ENCODE measurements around the gene ACSBG1. TPM values are rescaled to one million over a fixed set of nuclear protein-coding genes. Genes with fewer than 3 reads are reported as not detected.

ACSBG1 gene
- total and polyA plus RNA-seq, 2 of the 8 experiments (the other 6 are each of a cell fraction or from before 2014, with no cell fraction given): 5.4 to 7.1 TPM

DNA sequence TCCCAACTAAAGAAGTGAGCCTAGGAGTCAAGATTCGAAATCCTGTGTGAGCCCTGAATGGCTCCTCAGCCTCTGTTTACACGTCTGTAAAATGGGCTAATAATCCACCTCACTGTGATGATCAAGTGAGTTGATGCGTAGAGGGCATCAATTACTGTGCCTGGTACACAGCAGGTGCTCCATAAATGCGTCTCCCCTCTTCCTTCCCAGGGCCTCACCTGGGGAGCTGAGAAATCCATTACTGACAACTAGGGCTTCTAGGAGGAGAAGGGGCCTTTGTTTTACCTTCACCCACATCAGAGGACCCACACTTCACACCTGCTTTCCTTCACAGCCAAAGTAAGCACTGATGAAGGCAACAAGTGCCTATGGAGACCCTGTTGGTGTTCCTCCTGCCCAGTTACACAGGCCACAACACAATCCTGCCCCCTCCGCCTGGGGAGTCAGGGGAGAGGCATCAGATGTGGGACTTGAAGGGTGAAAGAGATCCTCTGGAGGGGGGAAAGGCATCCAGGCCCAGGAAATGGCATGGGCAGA lies 104.5 kb downstream of the ACSBG1 start:
- H3K9ac ChIP-seq (replicated peaks in 1 of 4; ENCODE audit: extremely low read depth in 1 of 4, low read depth in 3 of 4, low read length in 3 of 4): no peak overlapping the region
- ChIA-PET POLR2A (ENCODE audit: partially characterized antibody) (interaction anchor here (1.3 to 1.7 kb wide), 2 partner anchors 7 to 9 kb away, joined by 7 to 9 read pairs; no protein-coding TSS in a partner anchor), CTCF (ENCODE audit: partially characterized antibody) (interaction anchor here (0.8 to 6.8 kb wide), 20 partner anchors 9 to 171 kb away, joined by 3 to 64 read pairs (median 4); no protein-coding TSS in a partner anchor)
- no peak overlapping the region for H4K8ac ChIP-seq (ENCODE audit: extremely low read depth, insufficient read depth, low read length)
- FAIRE-seq (no peak), DNase-seq (ENCODE audit: low read depth in 1 of 2, low spot score in 2 of 2) (no peak)
- no peak overlapping the region for H2BK20ac ChIP-seq (ENCODE audit: low read length)
- H3K4me2 ChIP-seq (ENCODE audit: insufficient read depth in 1 of 2, low read depth in 2 of 2, low read length in 2 of 2): peak overlapping the region; percentile 66 to 75; a peak in 2 of 4 replicates
- no peak overlapping the region for H4K5ac ChIP-seq (ENCODE audit: insufficient read length, low read depth, low read length)
- TF ChIP-seq KDM1A (IDR thresholded peaks at IDR 0.05; ENCODE audit: borderline replicate concordance, low read length) (peak; percentile 79), SP2 (IDR thresholded peaks at IDR 0.05; ENCODE audit: low read length) (no peak), CBX8 (IDR thresholded peaks at IDR 0.05; ENCODE audit: borderline replicate concordance, low read depth, low read length) (no peak), SIN3A (conservative IDR thresholded peaks at IDR 0.05 in 1 of 2, IDR thresholded peaks at IDR 0.05 in 1 of 2; ENCODE audit: low read depth in 1 of 2, low read length in 2 of 2) (no peak)
- TF ChIP-seq, protein P1, sequence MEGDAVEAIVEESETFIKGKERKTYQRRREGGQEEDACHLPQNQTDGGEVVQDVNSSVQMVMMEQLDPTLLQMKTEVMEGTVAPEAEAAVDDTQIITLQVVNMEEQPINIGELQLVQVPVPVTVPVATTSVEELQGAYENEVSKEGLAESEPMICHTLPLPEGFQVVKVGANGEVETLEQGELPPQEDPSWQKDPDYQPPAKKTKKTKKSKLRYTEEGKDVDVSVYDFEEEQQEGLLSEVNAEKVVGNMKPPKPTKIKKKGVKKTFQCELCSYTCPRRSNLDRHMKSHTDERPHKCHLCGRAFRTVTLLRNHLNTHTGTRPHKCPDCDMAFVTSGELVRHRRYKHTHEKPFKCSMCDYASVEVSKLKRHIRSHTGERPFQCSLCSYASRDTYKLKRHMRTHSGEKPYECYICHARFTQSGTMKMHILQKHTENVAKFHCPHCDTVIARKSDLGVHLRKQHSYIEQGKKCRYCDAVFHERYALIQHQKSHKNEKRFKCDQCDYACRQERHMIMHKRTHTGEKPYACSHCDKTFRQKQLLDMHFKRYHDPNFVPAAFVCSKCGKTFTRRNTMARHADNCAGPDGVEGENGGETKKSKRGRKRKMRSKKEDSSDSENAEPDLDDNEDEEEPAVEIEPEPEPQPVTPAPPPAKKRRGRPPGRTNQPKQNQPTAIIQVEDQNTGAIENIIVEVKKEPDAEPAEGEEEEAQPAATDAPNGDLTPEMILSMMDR (IDR thresholded peaks at IDR 0.05; ENCODE audit: control extremely low read depth in 1 of 3, insufficient read depth in 1 of 3, low read depth in 1 of 3, low read length in 3 of 3): no peak
- H4K20me1 ChIP-seq (replicated peaks in 1 of 2; ENCODE audit: control insufficient read depth in 1 of 2, insufficient read depth in 2 of 2, low read length in 2 of 2): peaks cover 0 to 2% of the 10 kb centered on the region in 2 experiments
- H3K23me2 ChIP-seq (ENCODE audit: low read depth, low read length): peaks cover 12% of the 10 kb centered on the region
- peaks cover 0 to 21% (median 14%) of the 10 kb centered on the region in 4 experiments; a peak in 6 of 7 replicates for H3K4me1 ChIP-seq (replicated peaks in 1 of 4; ENCODE audit: control insufficient read depth in 3 of 4, insufficient read depth in 4 of 4, low read length in 3 of 4)
- H2BK15ac ChIP-seq (ENCODE audit: low read length): 0 out of 2 replicates have a peak overlapping the region, but pooled peaks have one; percentile 93
- no peak overlapping the region for H3K56ac ChIP-seq (replicated peaks; ENCODE audit: insufficient read length, low read depth, low read length)
- H2BK12ac ChIP-seq (ENCODE audit: low read depth, low read length): no peak overlapping the region
- no peak overlapping the region for H2AFZ ChIP-seq (ENCODE audit: low read length)
- no peak overlapping the region for H3K18ac ChIP-seq (ENCODE audit: extremely low read depth, low read length)
- no peak overlapping the region for H2AK5ac ChIP-seq (ENCODE audit: low read depth, low read length)
- no peaks in the 10 kb centered on the region; a peak in 1 of 7 replicates for H3K27me3 ChIP-seq (replicated peaks in 1 of 4; ENCODE audit: control insufficient read depth in 3 of 4, extremely low read depth in 1 of 4, insufficient read depth in 3 of 4, low read length in 3 of 4)
- no peak overlapping the region for H2BK5ac ChIP-seq (ENCODE audit: low read depth, low read length)
- no peaks in the 10 kb centered on the region for H3K36me3 ChIP-seq (ENCODE audit: control insufficient read depth in 2 of 4, insufficient read depth in 4 of 4, low read length in 3 of 4)
- H3K9me3 ChIP-seq (ENCODE audit: insufficient read depth in 2 of 2, low read depth in 1 of 2, low read length in 1 of 2): no peaks in the 10 kb centered on the region
- H3K79me2 ChIP-seq (ENCODE audit: control insufficient read depth in 1 of 2, insufficient read depth in 2 of 2, low read length in 2 of 2): no peaks in the 10 kb centered on the region
- no peak overlapping the region for H3K14ac ChIP-seq (ENCODE audit: insufficient read length)
- H4K91ac ChIP-seq (replicated peaks; ENCODE audit: insufficient read length, low read length): no peak overlapping the region
- H3K27ac ChIP-seq (ENCODE audit: low read depth, low read length): no peak overlapping the region
- no peak overlapping the region for H3K23ac ChIP-seq (ENCODE audit: insufficient read length)
- H3K4me3 ChIP-seq (ENCODE audit: extremely low read depth in 1 of 4, insufficient read depth in 2 of 4, low read depth in 3 of 4, low read length in 4 of 4): no peak overlapping the region; a peak in 1 of 8 replicates
- WGBS, 2 experiments (ENCODE audit: extremely low coverage in 1 of 2, insufficient coverage in 1 of 2, insufficient read length in 1 of 2, insufficient replicate concordance in 2 of 2, low coverage in 1 of 2, low lambda C conversion rate in 2 of 2, missing lambda C conversion rate in 1 of 2): 82% methylated on average over 5 of the region's 5 CpGs; no CpG with 5 or more reads in 1 of the 2 experiments
- no peak overlapping the region for H3K4ac ChIP-seq (replicated peaks; ENCODE audit: insufficient read length, low read depth, low read length)
- peaks cover 8% of the 10 kb centered on the region for H3K79me1 ChIP-seq (ENCODE audit: low read depth, low read length)
- no peak overlapping the region for H2BK120ac ChIP-seq (replicated peaks; ENCODE audit: low read depth, low read length)

All from H1 (cell line).